ENCODE results near the gene SYNGR1.

The SYNGR1 gene

GRCh38 chr22:39369586-39369985, 19.8 kb downstream of the SYNGR1 start:
- no peak for DNase-seq (ENCODE audit: low read depth, low spot score)

GRCh38 chr22:39371732-39372131, 21.9 kb downstream of the SYNGR1 start:
- DNase-seq (ENCODE audit: low read depth, low spot score), result no peak

- no peak for DNase-seq (ENCODE audit: low read depth, low spot score)
These were observed 24.4 kb downstream of the SYNGR1 start for GRCh38 chr22:39374191-39374590.

GRCh38 chr22:39374801-39375200, 25.0 kb downstream of the SYNGR1 start:
- no peak for DNase-seq (ENCODE audit: low read depth, low spot score)

- no peak for DNase-seq (ENCODE audit: low read depth, low spot score)
These were observed 25.9 kb downstream of the SYNGR1 start for GRCh38 chr22:39375646-39376045.

- peak; percentile 39 for DNase-seq (ENCODE audit: low read depth, low spot score)
These were observed 30.3 kb downstream of the SYNGR1 start for GRCh38 chr22:39379756-39380730.

GRCh38 chr22:39381009-39381755, 31.4 kb downstream of the SYNGR1 start:
- DNase-seq (ENCODE audit: low read depth, low spot score), result peak; percentile 75

- no peak for DNase-seq (ENCODE audit: low read depth, low spot score)
These were observed 32.1 kb downstream of the SYNGR1 start for GRCh38 chr22:39381930-39382329.

- DNase-seq (ENCODE audit: low read depth, low spot score), result no peak
These were observed 32.6 kb downstream of the SYNGR1 start for GRCh38 chr22:39382410-39382809.

- no peak for DNase-seq (ENCODE audit: low read depth, low spot score)
These were observed 34.2 kb downstream of the SYNGR1 start for GRCh38 chr22:39383841-39384625.

- peak; percentile 55 for DNase-seq (ENCODE audit: low read depth, low spot score)
These were observed 35.1 kb downstream of the SYNGR1 start for GRCh38 chr22:39384750-39385480.

- peak; percentile 95 for DNase-seq (ENCODE audit: low read depth, low spot score)
These were observed 38.6 kb downstream of the SYNGR1 start for GRCh38 chr22:39388261-39389011.

- no peak for DNase-seq (ENCODE audit: low read depth, low spot score)
These were observed 39.6 kb downstream of the SYNGR1 start for GRCh38 chr22:39389420-39389819.

- no peak for DNase-seq (ENCODE audit: low read depth, low spot score)
These were observed 42.7 kb downstream of the SYNGR1 start for GRCh38 chr22:39392341-39392948.

- DNase-seq (ENCODE audit: low read depth, low spot score), result no peak
These were observed 46.4 kb downstream of the SYNGR1 start for GRCh38 chr22:39395936-39396796.

- DNase-seq (ENCODE audit: low read depth, low spot score), result no peak
These were observed 47.0 kb downstream of the SYNGR1 start for GRCh38 chr22:39396797-39397195.

GRCh38 chr22:39401301-39401631, 51.5 kb downstream of the SYNGR1 start:
- no peak for DNase-seq (ENCODE audit: low read depth, low spot score)

GRCh38 chr22:39405346-39406085, 55.7 kb downstream of the SYNGR1 start:
- no peak for DNase-seq (ENCODE audit: low read depth, low spot score)
